ENCODE measurements around the gene KMT2B.

KMT2B gene

DNA sequence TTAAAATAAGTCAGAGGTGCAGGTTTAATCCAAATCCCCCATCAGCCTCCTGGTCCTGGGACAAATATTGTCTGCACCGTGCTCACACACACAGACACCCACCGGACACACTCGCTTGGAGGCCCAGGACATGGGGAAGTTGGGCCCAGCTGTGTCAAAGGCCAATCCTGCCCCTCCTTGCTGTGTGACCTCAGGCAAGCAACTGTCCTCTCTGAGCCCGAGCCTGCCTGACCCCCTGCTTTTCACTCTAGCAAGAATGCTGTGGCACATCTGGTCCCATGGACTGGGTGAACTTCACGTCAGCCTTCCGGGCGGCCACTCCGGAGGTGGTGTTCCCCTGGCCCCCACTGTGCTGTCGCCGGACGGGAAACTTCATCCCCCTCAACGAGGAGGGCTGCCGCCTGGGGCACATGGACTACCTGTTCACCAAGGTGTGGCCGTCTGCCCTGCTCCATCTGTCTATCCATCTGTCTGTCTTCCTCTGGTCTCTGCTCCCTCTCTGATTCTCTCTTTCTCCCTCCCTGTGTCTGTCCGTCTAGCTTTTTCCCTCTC, 42.1 kb upstream of the KMT2B start:
- TF ChIP-seq, protein P1, sequence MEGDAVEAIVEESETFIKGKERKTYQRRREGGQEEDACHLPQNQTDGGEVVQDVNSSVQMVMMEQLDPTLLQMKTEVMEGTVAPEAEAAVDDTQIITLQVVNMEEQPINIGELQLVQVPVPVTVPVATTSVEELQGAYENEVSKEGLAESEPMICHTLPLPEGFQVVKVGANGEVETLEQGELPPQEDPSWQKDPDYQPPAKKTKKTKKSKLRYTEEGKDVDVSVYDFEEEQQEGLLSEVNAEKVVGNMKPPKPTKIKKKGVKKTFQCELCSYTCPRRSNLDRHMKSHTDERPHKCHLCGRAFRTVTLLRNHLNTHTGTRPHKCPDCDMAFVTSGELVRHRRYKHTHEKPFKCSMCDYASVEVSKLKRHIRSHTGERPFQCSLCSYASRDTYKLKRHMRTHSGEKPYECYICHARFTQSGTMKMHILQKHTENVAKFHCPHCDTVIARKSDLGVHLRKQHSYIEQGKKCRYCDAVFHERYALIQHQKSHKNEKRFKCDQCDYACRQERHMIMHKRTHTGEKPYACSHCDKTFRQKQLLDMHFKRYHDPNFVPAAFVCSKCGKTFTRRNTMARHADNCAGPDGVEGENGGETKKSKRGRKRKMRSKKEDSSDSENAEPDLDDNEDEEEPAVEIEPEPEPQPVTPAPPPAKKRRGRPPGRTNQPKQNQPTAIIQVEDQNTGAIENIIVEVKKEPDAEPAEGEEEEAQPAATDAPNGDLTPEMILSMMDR (IDR thresholded peaks at IDR 0.05): no peak

DNA sequence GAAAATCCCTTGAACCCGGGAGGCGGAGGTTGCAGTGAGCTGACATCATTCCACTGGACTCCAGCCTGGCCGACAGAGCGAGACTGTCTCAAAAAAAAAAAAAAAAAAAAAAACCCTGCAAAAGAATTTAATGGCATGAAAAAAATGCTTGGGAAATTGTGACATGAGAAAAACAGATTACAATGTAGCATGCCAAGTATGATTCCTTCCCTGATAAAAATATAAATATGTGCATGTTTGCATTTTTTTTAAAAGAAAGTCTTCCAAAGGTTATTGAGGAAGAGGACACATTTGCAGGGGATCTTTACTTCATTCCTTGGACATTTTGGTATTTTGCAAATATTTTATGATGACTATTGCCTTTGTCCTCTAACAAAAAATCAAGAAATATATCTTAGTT, 28.0 kb upstream of the KMT2B start:
- TF ChIP-seq, protein P1 (IDR thresholded peaks at IDR 0.05): no peak

DNA sequence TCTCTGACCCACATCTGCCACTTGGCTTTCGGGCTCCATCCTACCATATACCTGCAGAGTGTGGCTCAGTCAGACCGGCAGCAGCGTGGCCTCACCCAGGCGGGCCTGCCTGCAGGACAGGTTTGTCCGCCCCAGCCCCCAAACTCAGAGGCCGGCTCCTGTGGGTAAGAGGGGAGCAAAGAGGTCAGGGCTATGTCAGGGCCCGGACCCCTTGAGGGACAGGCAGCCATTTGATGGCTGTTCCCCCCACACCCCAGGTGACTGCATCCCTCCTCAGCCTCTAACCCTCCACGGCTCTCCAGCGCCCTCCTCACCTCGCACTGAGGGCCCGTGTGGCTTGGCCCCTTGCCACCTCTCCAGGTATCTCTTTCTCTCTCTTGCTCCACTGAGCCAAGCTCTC, 25.8 kb upstream of the KMT2B start:
- TF ChIP-seq, protein P1 (IDR thresholded peaks at IDR 0.05): no peak

DNA sequence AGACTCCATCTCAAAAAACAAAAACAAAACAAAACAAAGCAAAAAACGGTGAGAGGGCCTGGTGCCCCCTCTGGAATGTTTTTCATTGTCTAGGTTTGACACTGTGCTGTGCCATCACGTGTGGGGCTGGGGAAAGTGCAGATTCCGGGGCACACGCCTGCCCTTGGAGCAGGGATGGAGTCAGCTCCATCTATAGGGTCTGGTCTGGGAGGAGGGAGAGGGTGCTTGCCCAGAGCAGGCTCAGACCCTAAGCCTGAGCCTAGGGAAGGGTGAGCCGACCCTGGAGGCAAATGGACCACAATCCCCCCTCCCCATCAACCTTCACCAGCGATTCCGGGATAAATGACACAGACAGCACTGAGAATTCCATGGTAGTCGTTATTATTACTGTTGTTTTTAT, 24.4 kb upstream of the KMT2B start:
- TF ChIP-seq, protein P1 (IDR thresholded peaks at IDR 0.05): no peak

DNA sequence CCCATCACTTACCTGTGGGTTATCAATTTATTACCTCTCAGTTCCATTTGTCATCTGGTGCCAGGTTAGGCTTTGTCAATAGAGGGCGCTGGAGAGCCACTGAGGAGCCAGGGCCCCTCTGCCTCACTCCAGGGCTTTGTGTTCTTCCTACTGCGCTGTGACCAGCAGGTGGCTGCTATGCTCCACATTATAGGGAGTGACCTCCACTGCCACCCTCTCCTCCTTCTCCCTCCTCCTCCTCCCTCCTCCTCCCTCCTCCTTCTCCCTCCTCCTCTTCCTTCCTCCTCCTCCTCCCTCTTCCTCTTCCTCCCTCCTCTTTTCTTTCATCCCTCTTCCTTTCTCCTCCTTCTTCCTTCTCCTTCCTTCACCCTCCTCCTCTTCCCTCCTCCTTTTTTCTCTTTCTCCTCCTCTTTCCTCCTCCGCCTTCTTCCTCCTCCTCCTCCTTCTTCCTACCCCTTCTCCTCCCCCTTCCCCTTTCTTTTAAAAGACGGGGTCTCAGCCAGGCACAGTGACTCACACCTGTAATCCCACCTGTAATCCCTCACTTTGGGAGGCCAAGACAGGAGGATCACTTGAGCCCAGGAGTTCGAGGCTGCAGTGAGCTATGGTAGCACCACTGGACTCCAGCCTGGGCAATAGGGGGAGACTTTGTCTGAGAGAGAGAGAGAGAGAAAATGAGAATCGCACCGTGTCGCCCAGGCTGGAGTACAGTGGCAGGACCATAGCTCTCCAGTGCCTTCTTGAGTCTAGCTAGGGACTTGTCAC, 23.8 kb upstream of the KMT2B start:
- TF ChIP-seq, protein P1 (IDR thresholded peaks at IDR 0.05): peak; percentile 98

DNA sequence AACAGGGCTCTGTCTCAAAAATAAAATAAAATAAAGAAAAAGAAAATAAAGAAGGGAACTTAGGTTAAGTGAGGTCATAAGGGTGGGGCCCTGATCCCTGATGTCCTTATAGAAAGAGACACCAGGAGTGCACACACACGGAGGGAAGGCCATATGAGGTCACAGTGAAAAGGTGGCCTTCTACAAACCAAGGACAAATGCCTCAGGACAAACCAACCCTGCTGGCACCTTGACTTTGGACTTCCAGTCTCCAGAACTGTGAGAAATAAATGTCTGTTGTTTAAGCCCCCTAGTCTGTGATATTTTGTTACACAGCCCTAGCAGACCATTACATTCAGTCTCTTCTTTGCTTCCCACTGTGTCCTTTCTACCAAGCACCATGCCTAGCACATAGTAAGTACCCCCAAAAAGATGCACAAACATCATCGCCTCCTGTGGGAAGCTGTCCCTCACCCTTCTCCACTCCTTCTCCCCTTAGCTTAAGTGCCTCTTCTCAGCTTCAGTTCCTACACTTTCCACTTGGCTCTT, 21.8 kb upstream of the KMT2B start:
- TF ChIP-seq, protein P1 (IDR thresholded peaks at IDR 0.05): no peak

DNA sequence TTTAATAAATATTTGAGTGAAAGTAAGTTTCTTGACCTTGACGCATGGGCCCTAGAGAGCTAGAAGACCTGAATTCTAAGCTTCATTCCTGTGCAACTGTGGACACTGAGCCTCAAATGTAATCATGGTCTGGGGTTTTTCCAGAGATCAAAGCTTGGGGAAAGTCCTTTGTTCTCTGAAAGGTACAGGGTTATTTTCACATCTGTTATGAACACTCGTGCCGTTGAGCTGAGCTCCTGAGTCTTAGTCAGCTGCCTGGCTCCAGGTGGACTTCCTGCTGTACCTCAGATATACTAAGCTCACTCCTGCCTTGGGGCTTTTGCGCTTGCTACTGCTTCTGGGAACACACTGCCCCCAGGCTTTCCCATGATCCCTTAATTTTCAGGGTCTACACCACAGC, 21.0 kb upstream of the KMT2B start:
- TF ChIP-seq, protein P1 (IDR thresholded peaks at IDR 0.05): no peak

Data from LNCAP (cell line).